GM18505 (cell line): ENCODE measurements around the gene NUFIP1.
A peak's percentile ranks its signal among the peaks of the same experiment; 100 is the strongest.

ENCODE experiments used
- ATAC-seq: cut with Tn5 transposase; IDR thresholded peaks from one replicate; pipeline ENCODE4 v1.9.1; 2021; ENCODE audit not compliant: unreplicated experiment
- POLR2A ChIP-seq: IDR thresholded peaks from 4 replicates; pipeline ENCODE4 v1.6.1; 2011; ENCODE audit warnings: borderline replicate concordance; ENCODE audit not compliant: insufficient read depth, insufficient read length; ENCODE audit errors: extremely low read depth

NUFIP1 gene

DNA sequence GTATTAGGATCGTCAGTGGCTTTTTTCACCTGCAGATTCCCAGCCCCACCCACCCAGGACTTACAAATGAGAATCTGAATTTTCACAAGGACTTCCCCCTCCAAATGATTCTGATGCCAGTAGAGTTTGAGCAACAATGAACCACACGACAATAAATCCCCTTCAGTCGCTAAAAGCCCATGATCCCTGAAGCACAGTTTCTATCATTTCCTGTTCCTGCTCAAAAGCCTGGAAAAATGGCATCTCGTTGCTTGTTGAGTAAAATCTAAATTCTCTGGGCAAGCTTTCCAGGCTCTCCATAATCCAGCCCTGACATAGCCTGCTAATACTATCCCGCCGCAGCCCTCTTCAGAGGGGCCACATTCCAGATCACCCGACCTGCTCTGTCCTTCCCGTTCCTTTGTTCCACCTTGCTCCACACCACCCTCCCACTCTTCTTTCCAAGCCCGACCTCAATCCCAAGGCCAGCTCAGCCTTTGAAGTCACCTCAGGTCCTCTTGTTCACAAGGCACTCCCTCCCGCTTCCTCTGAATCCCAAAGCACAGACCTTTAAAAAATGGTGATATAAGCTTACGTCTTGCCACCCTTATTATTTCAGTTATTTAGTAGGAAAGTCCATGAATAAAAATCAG, 67.9 kb downstream of the NUFIP1 start:
- no peak for ATAC-seq
- TF ChIP-seq POLR2A = no peak

DNA sequence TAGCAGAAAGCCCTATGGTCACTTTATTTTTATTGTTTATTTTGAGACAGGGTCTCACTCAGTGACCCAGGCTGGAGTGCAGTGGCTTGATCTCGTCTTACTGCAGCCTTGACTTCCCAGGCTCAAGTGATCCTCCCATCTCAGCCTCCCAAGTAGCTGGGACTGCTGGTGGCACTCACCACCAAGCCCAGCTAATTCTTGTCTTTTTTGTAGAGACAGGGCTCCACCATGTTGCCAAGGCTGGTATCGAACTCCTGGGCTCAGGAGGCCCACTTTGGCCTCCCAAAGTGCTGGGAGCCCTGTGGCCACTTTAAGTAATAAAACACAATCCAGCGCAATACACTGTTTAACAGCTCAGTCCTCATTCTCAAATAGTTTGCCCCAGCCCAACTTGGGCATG, 69.3 kb downstream of the NUFIP1 start:
- no peak for ATAC-seq
- no peak for TF ChIP-seq POLR2A

DNA sequence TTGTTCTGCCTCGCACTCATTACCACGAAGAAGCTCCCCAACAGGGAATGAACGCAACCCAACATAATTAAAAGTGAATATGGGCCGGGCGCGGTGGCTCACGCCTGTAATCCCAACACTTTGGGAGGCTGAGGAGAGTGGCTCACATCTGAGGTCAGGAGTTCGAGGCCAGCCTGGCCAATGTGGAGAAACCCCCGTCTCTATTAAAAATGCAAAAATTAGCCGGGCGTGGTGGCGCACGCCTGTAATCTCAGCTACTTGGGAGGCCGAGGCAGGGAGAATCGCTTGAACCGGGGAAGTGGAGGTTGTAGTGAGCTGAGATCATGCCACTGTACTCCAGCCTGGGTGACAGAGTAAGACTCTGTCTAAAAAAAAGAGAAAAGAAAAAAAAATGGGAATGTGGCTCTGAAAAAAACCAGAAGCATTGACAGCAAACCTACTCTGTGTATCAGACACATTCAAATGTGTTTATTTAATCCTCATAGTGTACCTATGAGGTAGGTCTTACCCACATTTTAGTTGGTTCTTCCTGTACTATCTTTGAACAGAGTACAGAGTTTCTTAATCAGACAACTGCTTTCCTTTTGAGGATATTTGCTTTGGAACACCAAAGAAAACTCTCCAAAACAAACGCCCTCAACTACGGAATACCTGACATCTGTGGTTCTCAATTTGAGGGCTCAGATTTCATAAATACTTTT, 70.0 kb downstream of the NUFIP1 start:
- no peak for ATAC-seq
- TF ChIP-seq POLR2A = no peak

GRCh38 chr13:44918326-44919103, 70.8 kb downstream of the NUFIP1 start:
- ATAC-seq = peak; percentile 92
- peak; percentile 7 for TF ChIP-seq POLR2A

DNA sequence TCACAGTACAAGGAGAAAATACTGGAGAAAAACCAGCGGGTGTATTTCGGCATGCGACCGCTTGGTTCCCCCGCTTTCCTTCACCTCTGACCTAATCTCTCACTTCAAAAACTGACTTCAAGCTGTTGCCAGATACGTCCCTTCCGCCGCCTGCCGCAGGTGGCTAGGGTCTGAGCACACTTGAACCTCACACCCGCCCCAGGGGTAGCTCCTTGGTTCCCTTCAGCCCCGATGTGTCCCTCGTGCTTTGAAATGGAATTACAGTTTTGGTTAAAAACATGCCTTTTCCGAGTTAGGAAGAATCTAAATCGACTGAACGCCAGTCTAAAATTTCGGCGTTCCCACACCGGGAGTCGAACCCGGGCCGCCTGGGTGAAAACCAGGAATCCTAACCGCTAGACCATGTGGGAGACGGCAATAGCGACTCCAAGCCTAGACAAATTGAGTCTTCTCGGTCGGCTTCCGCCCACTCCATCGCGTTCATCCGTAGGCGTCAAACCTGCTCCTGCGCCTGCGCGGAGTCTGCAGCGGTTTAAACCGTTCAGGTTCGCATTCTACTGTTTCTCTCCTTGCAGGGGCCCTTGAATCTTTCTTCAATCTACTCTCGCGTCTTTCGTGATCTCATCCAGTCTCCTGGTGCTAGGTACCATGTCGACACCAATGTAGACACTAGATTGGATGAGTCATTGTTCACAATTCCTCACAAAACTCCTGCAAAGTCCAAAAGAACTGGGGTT, 71.5 kb downstream of the NUFIP1 start:
- peak; percentile 72 for ATAC-seq
- TF ChIP-seq POLR2A = peak; percentile 6

DNA sequence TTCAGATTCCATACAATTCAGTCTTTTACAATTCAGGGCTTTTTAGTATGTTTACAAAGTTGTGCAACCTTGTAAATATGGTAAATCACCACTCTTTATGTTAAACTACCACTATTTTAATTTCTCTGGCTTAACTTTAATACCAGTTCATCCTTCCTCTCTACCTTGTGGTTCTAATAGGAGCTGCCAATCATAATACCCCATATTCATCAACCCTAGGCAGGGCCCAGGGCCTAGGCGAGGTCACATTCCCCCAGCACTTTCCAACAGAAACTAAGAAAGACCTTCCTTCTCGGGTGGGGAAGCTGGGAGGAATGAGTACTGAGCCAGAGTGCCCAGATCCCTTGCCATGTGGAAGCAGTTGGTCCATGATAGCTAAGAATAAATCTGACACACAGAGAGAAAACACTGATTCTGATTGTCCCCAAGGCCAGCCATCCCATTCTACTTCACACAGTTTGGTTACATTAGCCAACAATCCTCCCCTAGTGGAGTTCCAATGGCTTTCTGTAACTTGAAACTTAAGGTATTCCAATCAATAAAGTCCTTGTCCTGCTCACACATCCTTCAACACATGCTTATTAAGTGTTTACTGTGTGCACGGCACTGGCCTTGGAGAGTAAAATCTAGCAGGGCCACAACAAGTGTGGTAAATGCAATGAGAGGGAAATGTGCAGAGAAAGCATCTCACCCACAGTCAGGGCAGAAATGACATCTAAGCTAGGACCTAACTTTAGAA, 76.8 kb downstream of the NUFIP1 start:
- no peak for TF ChIP-seq POLR2A
- ATAC-seq = no peak

- no peak for TF ChIP-seq POLR2A
- no peak for ATAC-seq
These were observed 80.6 kb downstream of the NUFIP1 start for GRCh38 chr13:44908712-44909111.

DNA sequence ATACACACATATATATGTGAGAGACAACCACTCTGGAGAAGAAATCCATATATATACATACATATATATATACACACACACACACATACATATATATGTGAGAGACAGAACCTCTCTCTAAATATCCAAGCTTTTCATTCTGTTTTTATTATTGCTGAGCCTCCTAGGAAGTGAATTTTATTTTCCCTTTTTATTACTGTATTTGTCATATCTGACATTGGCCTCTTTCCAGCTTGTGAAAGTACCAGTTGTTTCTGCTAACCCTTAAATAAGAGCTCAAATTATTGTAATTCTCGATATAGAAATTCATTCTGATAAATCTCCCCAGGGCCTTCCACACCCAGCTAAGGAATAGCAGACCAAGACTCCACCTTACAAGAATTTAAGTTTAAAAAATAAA, 81.0 kb downstream of the NUFIP1 start:
- no peak for ATAC-seq
- TF ChIP-seq POLR2A = no peak

- no peak for ATAC-seq
- no peak for TF ChIP-seq POLR2A
These were observed 82.6 kb downstream of the NUFIP1 start for GRCh38 chr13:44906713-44907112.

DNA sequence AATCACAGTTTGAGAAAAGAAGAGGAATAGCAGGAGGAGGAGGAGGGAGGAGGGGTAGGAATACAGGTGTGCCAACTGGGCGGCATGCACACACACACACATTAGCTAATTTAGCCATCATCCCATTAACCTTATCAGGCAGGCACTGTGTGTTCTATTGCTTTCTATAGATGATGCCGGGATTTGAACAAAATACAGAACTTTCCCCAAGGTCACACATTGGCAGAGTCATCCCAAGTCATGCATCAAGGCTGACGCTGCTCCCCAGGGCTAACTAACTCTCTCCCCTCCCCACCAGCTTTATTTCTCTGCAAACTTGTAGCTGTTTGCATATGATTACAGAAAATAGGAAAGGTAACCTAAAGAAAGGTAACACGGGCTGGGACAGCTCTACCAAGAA, 83.0 kb downstream of the NUFIP1 start:
- ATAC-seq = no peak
- TF ChIP-seq POLR2A = no peak

GRCh38 chr13:44905556-44905955, 83.7 kb downstream of the NUFIP1 start:
- ATAC-seq = no peak
- no peak for TF ChIP-seq POLR2A

DNA sequence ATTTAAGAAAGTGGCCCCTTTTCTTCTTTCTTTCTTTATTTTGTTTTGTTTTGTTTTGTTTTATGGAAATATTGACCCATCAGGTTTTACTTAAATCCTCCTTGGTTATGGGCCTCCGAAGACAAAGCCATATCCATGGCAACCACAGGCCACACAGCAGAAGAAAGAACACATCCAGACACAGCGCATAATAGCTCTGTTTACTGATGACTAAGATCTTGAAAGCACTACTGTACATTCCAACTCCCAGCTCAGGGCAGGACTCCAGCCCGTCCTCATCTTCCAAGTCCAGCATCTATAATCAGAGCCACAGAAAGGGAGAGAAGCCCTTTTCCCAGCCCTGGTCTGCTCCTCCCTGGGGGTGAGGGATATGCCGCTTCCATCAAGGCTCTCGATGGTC, 84.3 kb downstream of the NUFIP1 start:
- no peak for TF ChIP-seq POLR2A
- no peak for ATAC-seq
